Sigmoid colon (tissue), 7 donors: ENCODE measurements around the gene DUSP23. TPM values are rescaled to one million over a fixed set of nuclear protein-coding genes. Genes with fewer than 3 reads are reported as not detected.
A peak's percentile ranks its signal among the peaks of the same experiment; 100 is the strongest.

Experiments
- DNase-seq: peaks from one replicate; pipeline ENCODE4 v3.0.0-alpha.2; 2019
- H3K27ac ChIP-seq, 4 donors: fragments of 200-600 bp; sonication (generic); one replicate each; pipeline ENCODE4 v1.5.1; 2016 to 2019; ENCODE audit warnings: mild to moderate bottlenecking in 1 of 4
- H3K27me3 ChIP-seq, 3 donors: fragments of 200-600 bp; sonication (generic); one replicate each; pipeline ENCODE4 v1.5.1; 2019; ENCODE audit warnings: mild to moderate bottlenecking in 1 of 3
- H3K36me3 ChIP-seq, 4 donors: fragments of 200-600 bp; sonication (generic); one replicate each; pipeline ENCODE4 v1.5.1; 2016 to 2019
- H3K4me1 ChIP-seq, 4 donors: fragments of 200-600 bp; sonication (generic); one replicate each; pipeline ENCODE4 v1.5.1; 2017 to 2019
- H3K4me3 ChIP-seq, 4 donors: fragments of 200-600 bp; sonication (generic); one replicate each; pipeline ENCODE4 v1.5.1; 2017 to 2019; ENCODE audit warnings: mild to moderate bottlenecking in 2 of 4, moderate library complexity in 1 of 4
- H3K9me3 ChIP-seq, 4 donors: fragments of 200-600 bp in 3 of 4; sonication (generic) in 3 of 4; one replicate each; pipeline versions ENCODE4 v1.5.1 to v1.6.1; 2013 to 2019
- EP300 ChIP-seq, 4 donors: sonication (generic); formaldehyde crosslinking; IDR thresholded peaks; one replicate each; pipeline ENCODE4 v1.6.1; 2017; ENCODE audit warnings: antibody characterized with exemption in 4 of 4
- POLR2A ChIP-seq, 2 donors: fragments of 450-650 bp; IDR thresholded peaks; one replicate each; pipeline ENCODE4 v1.6.1; 2016; ENCODE audit warnings: antibody characterized with exemption in 2 of 2, mild to moderate bottlenecking in 2 of 2, moderate library complexity in 2 of 2
- POLR2AphosphoS5 ChIP-seq, 4 donors: sonication (generic); formaldehyde crosslinking; IDR thresholded peaks; one replicate each; pipeline ENCODE4 v1.6.1; 2017; ENCODE audit warnings: antibody characterized with exemption in 4 of 4
- WGBS, 2 donors: extraction: QIAGEN DNeasy Blood & Tissue Kit; methylation state at CpG; one replicate each; pipeline ENCODE4 v1.1.7; 2013; 5-methylcytosine and 5-hydroxymethylcytosine counted together
- intact Hi-C: fragments of 100-400 bp; cut with DNase I; formaldehyde crosslinking; loops from one replicate; pipeline ENCODE4 v1.15.1; 2023
- polyA plus RNA-seq, 3 donors: library from polyadenylated mRNA; stranded (reverse); fragments of 200-250 nt; gene quantifications; one replicate each; pipeline ENCODE4 v1.2.3, GENCODE V29; 2013
- total RNA-seq, 4 donors: library from RNA; depleted of rRNA; stranded (reverse); fragments of >200 nt; gene quantifications; one replicate each; pipeline ENCODE4 v1.1.0, GENCODE V29; 2016
- TF ChIP-seq, protein P1 (sequence below), 4 experiments: fragments of 450-650 bp in 3 of 4; fragments of 200-600 bp in 1 of 4; IDR thresholded peaks; one replicate each; pipeline ENCODE4 v1.5.1; 2016 to 2019; ENCODE audit warnings: antibody characterized with exemption in 4 of 4, mild to moderate bottlenecking in 3 of 4, moderate library complexity in 2 of 4
- donor health status: healthy with polysubstance abuse.
- donor health status: Bipolar disorder and iron deficiency.
- donor health status: healthy.

The DUSP23 gene
- total RNA-seq (10 to 100 TPM; 40.4 to 59.1 (median 51.6) TPM), polyA plus RNA-seq (10 to 100 TPM; 77.7 to 88.7 (median 86.5) TPM)

DNA sequence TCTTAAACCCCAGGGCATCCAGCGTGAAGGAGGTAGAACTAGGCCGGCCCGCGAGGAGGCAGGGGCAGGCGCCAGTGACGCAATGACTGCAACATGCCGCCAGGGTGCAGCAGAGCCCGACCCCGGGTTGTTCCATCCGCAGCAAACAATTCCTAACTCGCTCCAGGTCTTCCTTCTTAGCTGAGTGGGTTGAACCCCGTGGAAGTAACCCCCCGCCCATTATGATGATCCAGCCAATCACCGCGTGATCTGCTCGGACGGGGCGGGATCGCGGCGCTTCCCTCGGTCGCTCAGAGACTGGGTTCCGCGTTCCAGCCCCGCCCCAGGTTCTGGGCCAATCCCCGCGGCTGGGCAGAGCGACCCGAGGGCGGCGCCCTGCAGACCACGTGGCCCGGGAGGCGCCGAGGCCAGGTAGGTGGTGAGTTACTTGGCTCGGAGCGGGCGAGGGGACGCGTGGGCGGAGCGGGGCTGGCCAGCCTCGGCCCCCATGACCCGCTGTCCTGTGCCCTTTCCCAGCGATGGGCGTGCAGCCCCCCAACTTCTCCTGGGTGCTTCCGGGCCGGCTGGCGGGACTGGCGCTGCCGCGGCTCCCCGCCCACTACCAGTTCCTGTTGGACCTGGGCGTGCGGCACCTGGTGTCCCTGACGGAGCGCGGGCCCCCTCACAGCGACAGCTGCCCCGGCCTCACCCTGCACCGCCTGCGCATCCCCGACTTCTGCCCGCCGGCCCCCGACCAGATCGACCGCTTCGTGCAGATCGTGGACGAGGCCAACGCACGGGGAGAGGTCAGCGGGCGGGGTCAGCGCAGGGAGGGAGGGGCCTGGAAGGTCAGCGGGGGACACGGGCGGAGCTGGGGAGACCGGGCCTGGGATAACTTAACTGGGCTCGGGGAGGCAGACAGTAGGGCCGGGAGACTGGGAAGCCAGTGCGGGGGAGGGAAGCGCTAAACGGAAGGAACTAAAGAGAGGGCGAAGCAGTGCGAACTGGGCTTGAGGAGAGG is at the start of gene DUSP23:
DUSP23 (plus strand) TSS at position 380 of the 1,000 bp plus-strand sequence; CDS start at position 519, 139 bp downstream.
- Histone ChIP-seq H3K27me3 (no peaks in the 10 kb centered on the region), H3K27ac (peak within 1 kb of the TSS; percentile 77 to 87 (median 82)), H3K4me3 (peak within 1 kb of the TSS; percentile 65 to 80 (median 72)), H3K36me3 (no peaks in the 10 kb centered on the region), H3K9me3 (no peaks in the 10 kb centered on the region), H3K4me1 (peaks cover 0 to 12% (median 6%) of the 10 kb centered on the region in 4 donors)
- TF ChIP-seq EP300 (IDR thresholded peaks at IDR 0.05) (peak in 2 of 4 donors; percentile 16 to 42), POLR2AphosphoS5 (IDR thresholded peaks at IDR 0.05) (peak; percentile 76 to 94 (median 86)), POLR2A (IDR thresholded peaks at IDR 0.05) (peak; percentile 57)
- TF ChIP-seq, protein P1, sequence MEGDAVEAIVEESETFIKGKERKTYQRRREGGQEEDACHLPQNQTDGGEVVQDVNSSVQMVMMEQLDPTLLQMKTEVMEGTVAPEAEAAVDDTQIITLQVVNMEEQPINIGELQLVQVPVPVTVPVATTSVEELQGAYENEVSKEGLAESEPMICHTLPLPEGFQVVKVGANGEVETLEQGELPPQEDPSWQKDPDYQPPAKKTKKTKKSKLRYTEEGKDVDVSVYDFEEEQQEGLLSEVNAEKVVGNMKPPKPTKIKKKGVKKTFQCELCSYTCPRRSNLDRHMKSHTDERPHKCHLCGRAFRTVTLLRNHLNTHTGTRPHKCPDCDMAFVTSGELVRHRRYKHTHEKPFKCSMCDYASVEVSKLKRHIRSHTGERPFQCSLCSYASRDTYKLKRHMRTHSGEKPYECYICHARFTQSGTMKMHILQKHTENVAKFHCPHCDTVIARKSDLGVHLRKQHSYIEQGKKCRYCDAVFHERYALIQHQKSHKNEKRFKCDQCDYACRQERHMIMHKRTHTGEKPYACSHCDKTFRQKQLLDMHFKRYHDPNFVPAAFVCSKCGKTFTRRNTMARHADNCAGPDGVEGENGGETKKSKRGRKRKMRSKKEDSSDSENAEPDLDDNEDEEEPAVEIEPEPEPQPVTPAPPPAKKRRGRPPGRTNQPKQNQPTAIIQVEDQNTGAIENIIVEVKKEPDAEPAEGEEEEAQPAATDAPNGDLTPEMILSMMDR (IDR thresholded peaks at IDR 0.05): peak; percentile 92 to 98 (median 94)
- WGBS, 2 donors: 1 to 2% methylated on average over 88 of the region's 88 CpGs
- DNase-seq: peak; percentile 99
- intact Hi-C loops: loop anchor here (1.0 to 10.0 kb wide), 7 partner anchors 74 to 486 kb away; partner anchors contain the start of genes IGSF9 and TAGLN2

- WGBS, 2 donors: 68 to 79% methylated on average over 4 of the region's 4 CpGs
Measured at GRCh38 chr1:159737238-159737916, 43.4 kb upstream of the DUSP23 start.

DNA sequence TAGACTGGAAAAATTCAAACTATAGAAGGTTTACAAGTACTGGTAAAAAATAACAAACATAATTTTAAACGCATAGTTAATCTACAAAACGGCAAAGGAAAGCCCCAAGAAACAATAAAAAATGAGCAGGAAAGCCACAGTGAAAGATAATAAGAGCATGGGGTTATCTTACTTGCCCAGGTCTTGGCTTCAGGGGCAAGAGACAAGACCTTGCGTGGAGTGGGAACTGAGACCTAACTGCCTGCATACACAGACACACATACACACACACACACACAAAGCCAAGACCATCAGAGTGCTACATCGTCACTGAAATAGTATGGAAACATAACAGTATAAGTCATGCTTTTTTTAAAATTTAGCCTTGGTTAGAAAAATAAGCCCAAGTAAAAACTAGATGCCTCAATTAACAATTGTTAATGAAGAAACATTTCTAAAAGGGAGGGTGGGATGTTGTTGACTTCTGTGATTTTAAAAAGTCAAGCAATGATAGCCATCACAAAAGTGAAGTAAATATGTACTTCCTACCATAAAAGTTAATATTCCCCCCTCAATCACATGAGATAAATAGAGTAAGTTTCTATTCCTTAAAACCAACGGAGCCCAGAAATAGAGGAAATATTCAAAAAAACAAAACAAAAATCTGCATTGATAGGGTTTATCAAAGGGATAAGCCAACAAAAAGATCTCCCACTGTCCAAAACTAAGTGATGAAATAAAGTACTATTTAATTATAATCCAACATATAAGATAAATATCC is 36.9 kb upstream of the DUSP23 start:
- 78 to 80% methylated on average over 5 of the region's 5 CpGs for WGBS, 2 donors
- intact Hi-C loops: no loop called here
- DNase-seq: no peak

More at GRCh38 chr1:159737238-159737916, 43.4 kb upstream of the DUSP23 start:
- TF ChIP-seq POLR2A (IDR thresholded peaks at IDR 0.05) (no peak), EP300 (IDR thresholded peaks at IDR 0.05) (no peak), POLR2AphosphoS5 (IDR thresholded peaks at IDR 0.05) (no peak)
- TF ChIP-seq, protein P1 (IDR thresholded peaks at IDR 0.05): no peak
- no peaks in the 10 kb centered on the region for H3K36me3 ChIP-seq
- DNase-seq: no peak
- no peak overlapping the region for H3K4me3 ChIP-seq
- no peak overlapping the region for H3K27ac ChIP-seq
- H3K4me1 ChIP-seq: no peaks in the 10 kb centered on the region
- no peaks in the 10 kb centered on the region for H3K9me3 ChIP-seq
- intact Hi-C loops: no loop called here
- no peaks in the 10 kb centered on the region for H3K27me3 ChIP-seq

More for the DNA sequence above, 36.9 kb upstream of the DUSP23 start:
- Histone ChIP-seq H3K27me3 (no peaks in the 10 kb centered on the region), H3K36me3 (no peaks in the 10 kb centered on the region), H3K27ac (no peak overlapping the region), H3K9me3 (peaks cover 0 to 2% (median 0%) of the 10 kb centered on the region in 4 donors), H3K4me3 (no peak overlapping the region), H3K4me1 (no peaks in the 10 kb centered on the region)
- TF ChIP-seq POLR2AphosphoS5 (IDR thresholded peaks at IDR 0.05) (no peak), POLR2A (IDR thresholded peaks at IDR 0.05) (no peak), EP300 (IDR thresholded peaks at IDR 0.05) (no peak)
- TF ChIP-seq, protein P1 (IDR thresholded peaks at IDR 0.05): no peak
